GM12878 (cell line): ENCODE data around the gene FIG4. TPM values are rescaled to one million over a fixed set of nuclear protein-coding genes. Genes with fewer than 3 reads are reported as not detected.

Experiments
- BHLHE40 ChIP-seq, 2 experiments: fragments of 450-650 bp in 1 of 2; IDR thresholded peaks; 2 replicates each; pipeline ENCODE4 v1.6.1; 2011 to 2017; ENCODE audit warnings: low read depth in 2 of 2, borderline replicate concordance in 1 of 2, improper control_type of control experiment in 1 of 2, low read length in 1 of 2, mild to moderate bottlenecking in 1 of 2
- CBFB ChIP-seq: IDR thresholded peaks from 2 replicates; pipeline ENCODE4 v1.6.1; 2016; ENCODE audit warnings: antibody characterized with exemption, low read depth
- CREM ChIP-seq: IDR thresholded peaks from 2 replicates; pipeline ENCODE4 v1.6.1; 2014; ENCODE audit warnings: antibody characterized with exemption, low read depth
- ESRRA ChIP-seq: IDR thresholded peaks from 2 replicates; pipeline ENCODE4 v1.6.1; 2012; ENCODE audit warnings: mild to moderate bottlenecking, low read length, improper control_type of control experiment
- ETV6 ChIP-seq, 2 experiments: fragments of 450-650 bp in 1 of 2; IDR thresholded peaks in 1 of 2; conservative IDR thresholded peaks in 1 of 2; 2 replicates each; pipeline ENCODE4 v1.6.1; 2014; ENCODE audit warnings: antibody characterized with exemption in 1 of 2, borderline replicate concordance in 1 of 2, low read depth in 1 of 2, mild to moderate bottlenecking in 1 of 2, moderate library complexity in 1 of 2
- MEF2A ChIP-seq: IDR thresholded peaks from 2 replicates; pipeline ENCODE4 v1.6.1; 2011; ENCODE audit warnings: low read depth, mild to moderate bottlenecking, low read length, moderate library complexity; ENCODE audit not compliant: insufficient read depth
- NFYB ChIP-seq: IDR thresholded peaks from 2 replicates; pipeline ENCODE4 v1.6.1; 2011; ENCODE audit warnings: low read depth, mild to moderate bottlenecking, low read length, improper control_type of control experiment, moderate library complexity; ENCODE audit not compliant: insufficient read depth
- NRF1 ChIP-seq: conservative IDR thresholded peaks from 2 replicates; pipeline ENCODE4 v1.6.1; 2011; ENCODE audit warnings: mild to moderate bottlenecking, low read depth, low read length, improper control_type of control experiment
- PAX8 ChIP-seq: fragments of 450-650 bp; IDR thresholded peaks from 2 replicates; pipeline ENCODE4 v1.6.1; 2017; ENCODE audit warnings: mild to moderate bottlenecking, moderate library complexity
- POLR2A ChIP-seq: IDR thresholded peaks from 2 replicates; pipeline ENCODE4 v1.6.1; 2011; ENCODE audit warnings: low read depth, mild to moderate bottlenecking, low read length
- SIN3A ChIP-seq: IDR thresholded peaks from 2 replicates; pipeline ENCODE4 v1.6.1; 2012; ENCODE audit warnings: low read depth, low read length, improper control_type of control experiment
- SIX5 ChIP-seq: IDR thresholded peaks from 2 replicates; pipeline ENCODE4 v1.6.1; 2011; ENCODE audit warnings: mild to moderate bottlenecking, low read depth, low read length, moderate library complexity; ENCODE audit not compliant: severe bottlenecking
- SMC3 ChIP-seq: IDR thresholded peaks from 2 replicates; pipeline ENCODE4 v1.6.1; 2011; ENCODE audit warnings: low read length, improper control_type of control experiment, borderline replicate concordance
- polyA plus RNA-seq, 11 experiments: library from polyadenylated mRNA; depleted of rRNA in 4 of 11; unstranded in 6 of 11; stranded (reverse) in 5 of 11; fragments of >200 nt; fragmentation: Nextera tagmentation in 4 of 11; fragmentation: Illumina TruSeq in 1 of 11; extraction: Ambion mirVana in 4 of 11; extraction: Trizol in 1 of 11; gene quantifications; 1 replicate in 1 of 11; 2 replicates in 10 of 11; pipeline versions ENCODE4 v1.2.1 to v1.2.3, GENCODE V29; 2011 to 2016; ENCODE audit warnings: inconsistent platforms in 2 of 11, missing spikeins in 2 of 11, low read depth in 1 of 11
- total RNA-seq, 4 experiments: library from RNA; depleted of rRNA in 3 of 4; stranded (reverse); fragments of >200 nt in 3 of 4; fragmentation: Illumina TruSeq in 1 of 4; extraction: Trizol in 1 of 4; gene quantifications; 2 replicates each; pipeline versions ENCODE4 v1.2.1 to v1.2.3, GENCODE V29; 2013 to 2021
- TF ChIP-seq, protein P1 (sequence below): fragments of 450-650 bp; IDR thresholded peaks from 2 replicates; pipeline ENCODE4 v1.6.1; 2017; ENCODE audit warnings: mild to moderate bottlenecking, moderate library complexity
- TF ChIP-seq, protein P2 (sequence below): fragments of 150-350 bp; IDR thresholded peaks from 2 replicates; pipeline ENCODE4 v1.6.1; 2014; ENCODE audit warnings: mild to moderate bottlenecking, low read depth, low read length

Gene FIG4
- total and polyA plus RNA-seq, 10 of the 15 experiments (the other 5 are each of a cell fraction or from before 2014, with no cell fraction given): 3.8 to 23.2 (median 11.8) TPM

DNA sequence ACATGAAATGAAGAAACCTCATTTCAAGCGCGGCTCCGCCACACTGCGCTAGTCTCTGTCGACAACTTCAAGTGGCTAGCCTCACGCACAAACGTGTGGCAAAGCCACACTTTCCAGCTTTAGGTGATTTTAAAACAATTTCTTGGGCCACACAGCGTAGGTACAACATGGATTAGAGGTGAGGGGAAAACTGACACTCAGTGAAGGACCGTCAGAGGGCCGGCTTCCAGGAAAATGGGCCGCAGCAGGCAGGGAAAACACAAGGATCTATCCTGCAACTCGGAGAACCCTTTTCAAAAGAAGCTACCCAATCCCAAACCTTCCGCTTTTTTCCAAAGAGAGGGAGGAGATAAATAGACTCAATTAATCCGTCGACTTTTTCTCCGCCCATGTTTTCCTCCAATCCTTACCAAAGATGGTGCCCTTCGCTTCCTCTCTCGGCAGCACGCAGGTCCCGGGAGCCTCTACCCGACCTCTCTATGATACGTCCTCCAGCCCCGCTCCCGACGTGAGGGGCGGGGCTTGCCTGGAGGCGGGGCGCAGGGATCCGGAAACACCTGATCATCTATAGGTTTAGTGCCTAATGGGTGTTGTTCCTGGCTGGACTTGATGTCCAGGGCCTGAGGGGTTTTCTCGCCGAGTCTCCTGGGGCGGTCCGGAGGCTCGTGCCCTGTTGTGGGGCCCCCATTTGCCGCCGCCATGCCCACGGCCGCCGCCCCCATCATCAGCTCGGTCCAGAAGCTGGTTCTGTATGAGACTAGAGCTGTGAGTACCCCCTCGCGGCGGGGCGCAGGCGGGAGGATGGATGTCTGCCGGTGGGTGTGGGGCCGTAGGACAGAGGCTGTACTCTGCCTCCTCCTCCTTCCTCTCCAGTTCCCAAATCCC is at the start of gene FIG4, which contains the start of gene AK9 (continued):
- TF ChIP-seq ETV6 (conservative IDR thresholded peaks at IDR 0.05 in 1 of 2, IDR thresholded peaks at IDR 0.05 in 1 of 2; ENCODE audit: borderline replicate concordance in 1 of 2, low read depth in 1 of 2): no peak
- 0 out of 4 replicates have a peak, but pooled peaks have one; percentile 2 to 19 for TF ChIP-seq BHLHE40 (IDR thresholded peaks at IDR 0.05; ENCODE audit: borderline replicate concordance in 1 of 2, low read depth in 2 of 2, low read length in 1 of 2)
- TF ChIP-seq SMC3: no peak
- TF ChIP-seq, protein P1, sequence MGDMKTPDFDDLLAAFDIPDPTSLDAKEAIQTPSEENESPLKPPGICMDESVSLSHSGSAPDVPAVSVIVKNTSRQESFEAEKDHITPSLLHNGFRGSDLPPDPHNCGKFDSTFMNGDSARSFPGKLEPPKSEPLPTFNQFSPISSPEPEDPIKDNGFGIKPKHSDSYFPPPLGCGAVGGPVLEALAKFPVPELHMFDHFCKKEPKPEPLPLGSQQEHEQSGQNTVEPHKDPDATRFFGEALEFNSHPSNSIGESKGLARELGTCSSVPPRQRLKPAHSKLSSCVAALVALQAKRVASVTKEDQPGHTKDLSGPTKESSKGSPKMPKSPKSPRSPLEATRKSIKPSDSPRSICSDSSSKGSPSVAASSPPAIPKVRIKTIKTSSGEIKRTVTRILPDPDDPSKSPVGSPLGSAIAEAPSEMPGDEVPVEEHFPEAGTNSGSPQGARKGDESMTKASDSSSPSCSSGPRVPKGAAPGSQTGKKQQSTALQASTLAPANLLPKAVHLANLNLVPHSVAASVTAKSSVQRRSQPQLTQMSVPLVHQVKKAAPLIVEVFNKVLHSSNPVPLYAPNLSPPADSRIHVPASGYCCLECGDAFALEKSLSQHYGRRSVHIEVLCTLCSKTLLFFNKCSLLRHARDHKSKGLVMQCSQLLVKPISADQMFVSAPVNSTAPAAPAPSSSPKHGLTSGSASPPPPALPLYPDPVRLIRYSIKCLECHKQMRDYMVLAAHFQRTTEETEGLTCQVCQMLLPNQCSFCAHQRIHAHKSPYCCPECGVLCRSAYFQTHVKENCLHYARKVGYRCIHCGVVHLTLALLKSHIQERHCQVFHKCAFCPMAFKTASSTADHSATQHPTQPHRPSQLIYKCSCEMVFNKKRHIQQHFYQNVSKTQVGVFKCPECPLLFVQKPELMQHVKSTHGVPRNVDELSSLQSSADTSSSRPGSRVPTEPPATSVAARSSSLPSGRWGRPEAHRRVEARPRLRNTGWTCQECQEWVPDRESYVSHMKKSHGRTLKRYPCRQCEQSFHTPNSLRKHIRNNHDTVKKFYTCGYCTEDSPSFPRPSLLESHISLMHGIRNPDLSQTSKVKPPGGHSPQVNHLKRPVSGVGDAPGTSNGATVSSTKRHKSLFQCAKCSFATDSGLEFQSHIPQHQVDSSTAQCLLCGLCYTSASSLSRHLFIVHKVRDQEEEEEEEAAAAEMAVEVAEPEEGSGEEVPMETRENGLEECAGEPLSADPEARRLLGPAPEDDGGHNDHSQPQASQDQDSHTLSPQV: no peak
- TF ChIP-seq, protein P2, sequence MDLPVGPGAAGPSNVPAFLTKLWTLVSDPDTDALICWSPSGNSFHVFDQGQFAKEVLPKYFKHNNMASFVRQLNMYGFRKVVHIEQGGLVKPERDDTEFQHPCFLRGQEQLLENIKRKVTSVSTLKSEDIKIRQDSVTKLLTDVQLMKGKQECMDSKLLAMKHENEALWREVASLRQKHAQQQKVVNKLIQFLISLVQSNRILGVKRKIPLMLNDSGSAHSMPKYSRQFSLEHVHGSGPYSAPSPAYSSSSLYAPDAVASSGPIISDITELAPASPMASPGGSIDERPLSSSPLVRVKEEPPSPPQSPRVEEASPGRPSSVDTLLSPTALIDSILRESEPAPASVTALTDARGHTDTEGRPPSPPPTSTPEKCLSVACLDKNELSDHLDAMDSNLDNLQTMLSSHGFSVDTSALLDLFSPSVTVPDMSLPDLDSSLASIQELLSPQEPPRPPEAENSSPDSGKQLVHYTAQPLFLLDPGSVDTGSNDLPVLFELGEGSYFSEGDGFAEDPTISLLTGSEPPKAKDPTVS: no peak
- TF ChIP-seq ESRRA: no peak
- TF ChIP-seq NRF1: peak; percentile 72
- TF ChIP-seq CBFB: no peak
- TF ChIP-seq SIX5: peak; percentile 70
- peak; percentile 65; the same call in 1 of the 2 replicates for TF ChIP-seq CREM
- no peak for TF ChIP-seq NFYB
- TF ChIP-seq PAX8: 0 out of 2 replicates have a peak, but pooled peaks have one; percentile 69
- no peak for TF ChIP-seq MEF2A
- peak; percentile 67 for TF ChIP-seq POLR2A
- peak; percentile 12; the same call in 1 of the 2 replicates for TF ChIP-seq SIN3A
